ENCODE results near the gene NNMT.

The NNMT gene

GRCh38 chr11:114277637-114278341, 18.4 kb upstream of the NNMT start:
- no peaks in the 10 kb centered on the region for H3K9me3 ChIP-seq (ENCODE audit: severe bottlenecking)
- H3K4me3 ChIP-seq (ENCODE audit: low read depth, low read length): no peak overlapping the region
- no peak overlapping the region for H3K27ac ChIP-seq
- no peak for DNase-seq
- H3K36me3 ChIP-seq: no peaks in the 10 kb centered on the region
- no peaks in the 10 kb centered on the region for H3K27me3 ChIP-seq (ENCODE audit: insufficient read depth, low read depth, severe bottlenecking)
- TF ChIP-seq, protein P1, sequence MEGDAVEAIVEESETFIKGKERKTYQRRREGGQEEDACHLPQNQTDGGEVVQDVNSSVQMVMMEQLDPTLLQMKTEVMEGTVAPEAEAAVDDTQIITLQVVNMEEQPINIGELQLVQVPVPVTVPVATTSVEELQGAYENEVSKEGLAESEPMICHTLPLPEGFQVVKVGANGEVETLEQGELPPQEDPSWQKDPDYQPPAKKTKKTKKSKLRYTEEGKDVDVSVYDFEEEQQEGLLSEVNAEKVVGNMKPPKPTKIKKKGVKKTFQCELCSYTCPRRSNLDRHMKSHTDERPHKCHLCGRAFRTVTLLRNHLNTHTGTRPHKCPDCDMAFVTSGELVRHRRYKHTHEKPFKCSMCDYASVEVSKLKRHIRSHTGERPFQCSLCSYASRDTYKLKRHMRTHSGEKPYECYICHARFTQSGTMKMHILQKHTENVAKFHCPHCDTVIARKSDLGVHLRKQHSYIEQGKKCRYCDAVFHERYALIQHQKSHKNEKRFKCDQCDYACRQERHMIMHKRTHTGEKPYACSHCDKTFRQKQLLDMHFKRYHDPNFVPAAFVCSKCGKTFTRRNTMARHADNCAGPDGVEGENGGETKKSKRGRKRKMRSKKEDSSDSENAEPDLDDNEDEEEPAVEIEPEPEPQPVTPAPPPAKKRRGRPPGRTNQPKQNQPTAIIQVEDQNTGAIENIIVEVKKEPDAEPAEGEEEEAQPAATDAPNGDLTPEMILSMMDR (IDR thresholded peaks at IDR 0.05; ENCODE audit: low read depth, low read length): no peak

DNA sequence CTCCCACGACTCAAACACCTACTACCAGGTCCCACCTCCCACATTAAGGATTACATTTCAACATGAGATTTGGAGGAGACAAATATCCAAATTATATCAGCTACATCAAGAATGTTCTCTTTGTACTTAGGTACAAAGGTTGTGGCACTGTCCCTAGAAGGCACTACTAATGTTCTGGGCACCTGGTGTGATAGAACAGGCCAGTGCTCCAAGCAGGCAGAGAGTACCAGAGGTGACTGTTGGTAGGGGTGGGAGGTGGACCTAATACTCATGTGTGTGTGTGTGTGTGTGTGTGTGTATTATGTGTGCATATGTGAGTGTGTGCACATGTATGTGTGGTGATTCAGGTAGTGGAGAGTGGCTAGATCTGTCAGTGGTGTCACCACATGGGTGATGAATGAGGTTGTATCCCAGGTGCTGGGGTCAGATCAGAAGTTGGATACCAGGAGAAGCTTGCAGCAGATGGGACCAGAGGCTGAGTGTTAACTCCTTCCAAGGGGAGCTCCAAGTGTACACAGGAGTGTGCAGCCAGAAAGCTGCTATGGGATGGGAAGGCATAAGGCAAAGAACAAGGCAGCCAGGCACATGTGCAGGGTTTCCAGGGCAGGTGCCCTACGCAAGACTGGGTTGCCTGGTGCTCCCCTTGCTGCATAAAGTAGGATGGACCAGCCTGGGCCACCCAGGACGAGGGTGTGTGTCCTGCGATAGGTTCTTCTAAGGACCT, 17.7 kb upstream of the NNMT start:
- H3K36me3 ChIP-seq: no peaks in the 10 kb centered on the region
- TF ChIP-seq, protein P1 (IDR thresholded peaks at IDR 0.05; ENCODE audit: low read depth, low read length): no peak
- no peak for DNase-seq

DNA sequence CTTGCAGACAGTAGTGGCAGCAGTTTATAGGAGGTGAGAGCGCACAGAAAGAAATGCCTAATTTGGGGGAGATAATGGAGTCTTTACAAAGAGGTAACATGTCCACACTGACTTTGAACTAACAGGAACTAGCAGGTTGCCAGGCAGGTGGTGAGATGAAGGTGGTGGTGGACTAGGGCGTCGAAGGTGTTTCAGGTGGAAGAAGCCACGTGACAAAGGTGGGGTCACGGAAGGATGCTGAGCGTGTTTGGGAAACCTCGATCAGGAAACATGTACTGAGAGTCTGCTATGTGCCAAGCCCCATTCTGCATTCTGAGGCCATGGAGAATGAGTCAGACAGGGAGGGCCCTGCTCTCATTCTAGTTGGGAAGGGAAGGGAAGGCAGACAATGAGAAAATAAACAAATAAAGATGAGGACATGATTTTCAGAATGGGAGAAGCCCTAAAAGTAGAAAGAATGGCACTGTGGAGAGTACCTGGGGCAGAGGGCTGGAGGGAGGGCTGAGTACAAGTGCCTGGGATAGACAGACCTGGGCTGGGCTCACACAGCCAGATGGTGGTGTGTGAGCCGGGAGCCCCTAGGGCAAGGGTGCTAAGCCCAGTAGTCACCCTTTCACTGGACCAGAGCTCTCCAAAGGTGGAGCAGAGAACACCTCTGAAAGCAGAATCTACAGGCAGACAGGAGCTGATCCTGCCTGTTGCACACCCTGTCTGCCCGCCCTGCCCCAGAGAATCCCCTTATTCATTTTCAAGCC, 16.2 kb upstream of the NNMT start:
- DNase-seq: no peak
- Histone ChIP-seq H3K27ac (no peak overlapping the region), H3K9me3 (ENCODE audit: severe bottlenecking) (no peaks in the 10 kb centered on the region), H3K27me3 (ENCODE audit: insufficient read depth, low read depth, severe bottlenecking) (no peaks in the 10 kb centered on the region), H3K36me3 (no peaks in the 10 kb centered on the region), H3K4me3 (ENCODE audit: low read depth, low read length) (no peak overlapping the region)
- TF ChIP-seq, protein P1 (IDR thresholded peaks at IDR 0.05; ENCODE audit: low read depth, low read length): no peak

More for the DNA sequence above, 17.7 kb upstream of the NNMT start:
- Histone ChIP-seq H3K27ac (no peak overlapping the region), H3K4me3 (ENCODE audit: low read depth, low read length) (no peak overlapping the region), H3K27me3 (ENCODE audit: insufficient read depth, low read depth, severe bottlenecking) (no peaks in the 10 kb centered on the region), H3K9me3 (ENCODE audit: severe bottlenecking) (no peaks in the 10 kb centered on the region)

DNA sequence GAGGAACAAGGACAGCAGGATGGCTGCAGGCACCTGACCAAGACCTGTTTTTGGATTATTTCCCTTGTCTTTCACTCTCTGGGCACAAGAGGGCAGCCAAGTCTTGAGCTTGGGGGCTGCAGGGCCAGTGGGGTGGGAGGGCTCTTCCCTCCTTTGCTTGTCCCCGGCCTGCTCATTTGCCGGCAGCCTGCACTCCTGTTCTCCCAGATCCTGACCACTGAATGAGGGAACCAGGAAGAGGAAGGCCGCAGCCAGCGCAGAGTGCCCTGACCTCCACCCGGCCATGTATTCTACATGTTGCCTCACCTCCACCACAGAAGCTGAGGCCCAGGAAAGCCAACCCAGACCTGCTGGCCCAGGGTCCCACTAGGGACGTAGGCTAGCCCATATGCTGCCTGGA, 15.5 kb upstream of the NNMT start:
- Histone ChIP-seq H3K27ac (peak overlapping the region; percentile 26), H3K4me3 (ENCODE audit: low read depth, low read length) (no peak overlapping the region), H3K36me3 (no peaks in the 10 kb centered on the region), H3K27me3 (ENCODE audit: insufficient read depth, low read depth, severe bottlenecking) (no peaks in the 10 kb centered on the region), H3K9me3 (ENCODE audit: severe bottlenecking) (no peaks in the 10 kb centered on the region)
- peak; percentile 80 for DNase-seq
- TF ChIP-seq, protein P1 (IDR thresholded peaks at IDR 0.05; ENCODE audit: low read depth, low read length): peak; percentile 81

GRCh38 chr11:114281388-114281956, 14.7 kb upstream of the NNMT start:
- TF ChIP-seq, protein P1 (IDR thresholded peaks at IDR 0.05; ENCODE audit: low read depth, low read length): no peak
- Histone ChIP-seq H3K36me3 (no peaks in the 10 kb centered on the region), H3K4me3 (ENCODE audit: low read depth, low read length) (no peak overlapping the region), H3K27ac (no peak overlapping the region), H3K9me3 (ENCODE audit: severe bottlenecking) (no peaks in the 10 kb centered on the region), H3K27me3 (ENCODE audit: insufficient read depth, low read depth, severe bottlenecking) (no peaks in the 10 kb centered on the region)
- DNase-seq: no peak

Measured in WERI-Rb-1 (cell line).